Naive thymus-derived CD4-positive, alpha-beta T cell (primary cell): ENCODE measurements around the gene SMARCA2. TPM values are rescaled to one million over a fixed set of nuclear protein-coding genes. Genes with fewer than 3 reads are reported as not detected.

Source experiments
- ATAC-seq: fragments of 150-1000 bp; cut with Tn5 transposase; 2 replicates; pipeline ENCODE4 v1.10.0; 2021; ENCODE audit warnings: mild to moderate bottlenecking, moderate library complexity
- CTCF ChIA-PET: fragments of 350-600 bp; sonication (Branson Sonifier 250); formaldehyde crosslinking; loops from one replicate; lab custom pipeline; 2021; ENCODE audit warnings: antibody characterized with exemption; lab: Charles Lee
- POLR2A ChIA-PET: fragments of 350-600 bp; sonication (Branson Sonifier 250); formaldehyde crosslinking; loops from one replicate; lab custom pipeline; 2021; ENCODE audit warnings: antibody characterized with exemption, inconsistent platforms; lab: Charles Lee
- DNase-seq, 9 donors: peaks; one replicate each; pipeline versions ENCODE4 v3.0.0 to v3.0.0-alpha.2; 2020 to 2022; ENCODE audit warnings: mixed read lengths in 1 of 9
- H3K27ac ChIP-seq: one replicate; pipeline ENCODE4 v1.7.0; 2013; ENCODE audit warnings: mild to moderate bottlenecking, low read depth, low read length, moderate library complexity
- H3K27me3 ChIP-seq, 2 donors: one replicate each; pipeline ENCODE4 v1.7.0; 2013; ENCODE audit warnings: low read length in 2 of 2, mild to moderate bottlenecking in 2 of 2, moderate library complexity in 2 of 2; ENCODE audit not compliant: control insufficient read depth in 2 of 2, insufficient read depth in 2 of 2
- H3K36me3 ChIP-seq, 3 experiments: 1 replicate in 2 of 3; 2 replicates in 1 of 3; pipeline ENCODE4 v1.7.0; 2013; ENCODE audit warnings: low read length in 3 of 3, mild to moderate bottlenecking in 3 of 3, moderate library complexity in 1 of 3; ENCODE audit not compliant: insufficient read depth in 3 of 3, control insufficient read depth in 2 of 3
- H3K4me1 ChIP-seq, 2 donors: one replicate each; pipeline ENCODE4 v1.7.0; 2013; ENCODE audit warnings: low read length in 2 of 2, mild to moderate bottlenecking in 2 of 2, moderate library complexity in 1 of 2; ENCODE audit not compliant: control insufficient read depth in 2 of 2, insufficient read depth in 2 of 2
- H3K4me3 ChIP-seq: 2 replicates; pipeline ENCODE4 v1.7.0; 2013; ENCODE audit warnings: mild to moderate bottlenecking, low read length
- H3K9me3 ChIP-seq, 3 experiments: 1 replicate in 2 of 3; 2 replicates in 1 of 3; pipeline ENCODE4 v1.7.0; 2013; ENCODE audit warnings: low read length in 3 of 3; ENCODE audit not compliant: control insufficient read depth in 2 of 3
- H3K27ac Mint-ChIP-seq, 9 donors: one replicate each; pipeline ENCODE4 v1.8.0; 2020 to 2022; ENCODE audit warnings: mixed read lengths in 9 of 9, mild to moderate bottlenecking in 8 of 9, moderate library complexity in 5 of 9, inconsistent platforms in 2 of 9
- H3K27me3 Mint-ChIP-seq, 5 donors: one replicate each; pipeline ENCODE4 v1.8.0; 2021 to 2022; ENCODE audit warnings: mixed read lengths in 5 of 5, mild to moderate bottlenecking in 1 of 5
- H3K36me3 Mint-ChIP-seq, 5 donors: one replicate each; pipeline ENCODE4 v1.8.0; 2020 to 2022; ENCODE audit warnings: mixed read lengths in 5 of 5, mild to moderate bottlenecking in 3 of 5, inconsistent platforms in 1 of 5
- H3K4me1 Mint-ChIP-seq, 7 donors: one replicate each; pipeline ENCODE4 v1.8.0; 2020 to 2022; ENCODE audit warnings: mixed read lengths in 7 of 7, mild to moderate bottlenecking in 3 of 7, inconsistent platforms in 1 of 7
- H3K4me3 Mint-ChIP-seq, 10 donors: one replicate each; pipeline ENCODE4 v1.8.0; 2020 to 2022; ENCODE audit warnings: mild to moderate bottlenecking in 10 of 10, mixed read lengths in 10 of 10, moderate library complexity in 6 of 10, inconsistent platforms in 2 of 10
- H3K9me3 Mint-ChIP-seq, 11 donors: one replicate each; pipeline ENCODE4 v1.8.0; 2020 to 2022; ENCODE audit warnings: mixed read lengths in 11 of 11, mild to moderate bottlenecking in 4 of 11, inconsistent platforms in 1 of 11, moderate library complexity in 1 of 11
- intact Hi-C, 2 donors: fragments of 100-400 bp; cut with micrococcal nuclease; formaldehyde crosslinking; loops; one replicate each; pipeline ENCODE4 v1.15.1; 2023
- polyA plus RNA-seq, 2 donors: library from polyadenylated mRNA; unstranded; fragments of 300-500 nt; fragmentation: Illumina TruSeq; gene quantifications; one replicate each; pipeline ENCODE4 v1.2.3, GENCODE V29; 2021
- total RNA-seq, 6 experiments: library from RNA in 5 of 6; stranded (reverse) in 5 of 6; gene quantifications; 1 replicate in 5 of 6; 2 replicates in 1 of 6; pipeline ENCODE4 v1.2.3 and lab custom pipeline; 2021 to 2026

SMARCA2 gene
- total and polyA plus RNA-seq, 7 experiments from 2014 or later, result 37.1 to 294 (median 256) TPM

DNA sequence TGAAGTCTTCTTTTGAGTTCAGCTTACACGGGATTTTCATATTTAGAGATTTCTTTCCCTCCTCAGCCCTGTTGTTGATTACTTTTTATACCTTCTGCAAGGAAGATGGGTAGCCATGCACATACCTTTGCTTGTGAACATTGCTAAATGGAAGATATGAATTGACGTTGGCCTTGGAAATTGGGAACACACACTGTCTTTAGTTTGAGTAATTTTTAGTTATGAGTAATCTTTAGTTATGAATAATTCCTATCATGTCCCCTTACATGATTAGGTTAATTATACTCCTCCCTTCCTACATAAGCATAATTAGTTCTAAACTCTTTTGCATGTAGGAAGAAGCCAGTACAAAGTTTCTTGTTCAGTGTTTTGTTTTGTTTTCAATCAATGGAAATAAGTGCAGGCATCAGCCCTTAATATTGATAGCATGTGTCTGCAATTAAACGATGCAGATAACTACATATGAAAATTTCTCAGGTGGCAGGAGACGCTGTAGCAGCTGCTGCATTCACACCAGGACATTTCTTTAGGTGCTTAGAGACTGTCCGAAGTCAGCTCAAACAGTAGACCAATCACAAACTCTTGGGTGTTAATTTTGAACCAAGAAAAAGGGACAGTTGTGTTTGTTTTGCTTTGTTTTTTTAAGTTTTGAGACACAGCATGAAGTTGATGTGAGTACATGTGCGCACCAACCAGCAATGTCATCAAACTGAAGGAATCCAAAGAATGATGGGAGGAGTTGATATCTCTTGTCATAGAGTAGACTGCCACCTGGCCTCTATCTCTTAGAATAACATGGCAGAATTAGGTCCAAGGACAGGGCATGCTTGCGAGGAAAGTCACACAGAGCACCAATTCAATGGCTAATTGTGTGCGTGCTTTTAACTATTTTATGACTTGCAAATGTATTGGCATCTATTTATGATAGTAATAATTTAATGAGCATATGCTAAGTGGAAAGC lies 51.4 kb downstream of the SMARCA2 start:
- Mint-ChIP-seq H3K9me3 (no peaks in the 10 kb centered on the region), H3K4me1 (peaks cover 0 to 10% (median 3%) of the 10 kb centered on the region in 7 donors), H3K27ac (peak overlapping the region in 3 of 9 donors; percentile 27 to 53 (median 30)), H3K27me3 (no peaks in the 10 kb centered on the region), H3K4me3 (no peak overlapping the region), H3K36me3 (peaks cover 11 to 38% (median 18%) of the 10 kb centered on the region in 5 donors)
- Histone ChIP-seq H3K4me1 (no peaks in the 10 kb centered on the region), H3K27ac (no peak overlapping the region), H3K27me3 (no peaks in the 10 kb centered on the region), H3K9me3 (no peaks in the 10 kb centered on the region), H3K36me3 (peaks cover 4 to 41% (median 13%) of the 10 kb centered on the region in 3 experiments), H3K4me3 (no peak overlapping the region)
- intact Hi-C loops, result loop anchor here (1.0 to 2.0 kb wide), 5 partner anchors 12 to 358 kb away; no protein-coding TSS in a partner anchor
- ATAC-seq (peak; percentile 67), DNase-seq (peak in 6 of 9 donors; percentile 21 to 52 (median 32))
- CTCF ChIA-PET, result interaction anchor here (0.6 to 1.5 kb wide), 5 partner anchors 10 to 295 kb away, joined by 3 to 4 read pairs (median 3); no protein-coding TSS in a partner anchor
- POLR2A ChIA-PET, result interaction anchor here (0.6 kb wide), 1 partner anchor 13 kb away, joined by 3 read pairs; no protein-coding TSS in a partner anchor

DNA sequence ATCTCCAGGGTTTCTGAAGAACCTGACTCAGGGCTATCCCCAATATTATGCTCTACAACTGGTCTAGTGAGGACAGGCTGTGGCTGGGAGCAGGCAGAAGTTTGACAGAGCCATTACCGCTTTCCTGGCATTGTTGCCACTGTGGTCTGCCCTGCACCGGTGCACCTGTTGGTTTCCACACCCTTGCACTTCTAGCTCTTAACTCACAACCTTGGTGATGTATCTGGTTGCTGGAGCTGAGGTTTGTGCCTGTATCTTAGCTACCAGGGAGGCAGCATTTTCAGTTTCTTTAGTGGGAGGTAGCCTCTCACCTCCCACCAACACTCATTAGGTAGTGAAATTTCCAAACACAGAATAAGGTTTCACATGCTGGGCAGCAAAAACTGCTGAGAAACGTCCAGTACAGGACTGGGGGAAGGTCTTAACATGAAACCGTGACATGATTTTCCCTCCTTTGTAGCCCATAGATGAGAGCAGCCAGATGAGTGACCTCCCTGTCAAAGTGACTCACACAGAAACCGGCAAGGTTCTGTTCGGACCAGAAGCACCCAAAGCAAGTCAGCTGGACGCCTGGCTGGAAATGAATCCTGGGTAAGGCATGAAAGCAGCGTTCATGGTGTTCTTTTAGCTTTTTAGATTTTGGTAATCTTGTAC lies 57.7 kb downstream of the SMARCA2 start:
- no peaks in the 10 kb centered on the region for H3K9me3 ChIP-seq
- Mint-ChIP-seq H3K36me3 (peaks cover 24 to 73% (median 38%) of the 10 kb centered on the region in 5 donors), H3K4me1 (peaks cover 0 to 15% (median 0%) of the 10 kb centered on the region in 7 donors), H3K27ac (peak overlapping the region in 5 of 9 donors; percentile 24 to 66 (median 38)), H3K27me3 (no peaks in the 10 kb centered on the region), H3K9me3 (no peaks in the 10 kb centered on the region), H3K4me3 (no peak overlapping the region)
- ATAC-seq (no peak), DNase-seq (no peak)
- intact Hi-C loops, result no loop called here
- H3K4me3 ChIP-seq, result no peak overlapping the region
- ChIA-PET POLR2A (no interaction called here), CTCF (interaction anchor here (0.6 kb wide), 1 partner anchor 15 kb away, joined by 3 read pairs; no protein-coding TSS in a partner anchor)
- H3K36me3 ChIP-seq, result peaks cover 19 to 82% (median 32%) of the 10 kb centered on the region in 3 experiments
- no peak overlapping the region for H3K27ac ChIP-seq
- no peaks in the 10 kb centered on the region for H3K4me1 ChIP-seq
- H3K27me3 ChIP-seq, result no peaks in the 10 kb centered on the region

DNA sequence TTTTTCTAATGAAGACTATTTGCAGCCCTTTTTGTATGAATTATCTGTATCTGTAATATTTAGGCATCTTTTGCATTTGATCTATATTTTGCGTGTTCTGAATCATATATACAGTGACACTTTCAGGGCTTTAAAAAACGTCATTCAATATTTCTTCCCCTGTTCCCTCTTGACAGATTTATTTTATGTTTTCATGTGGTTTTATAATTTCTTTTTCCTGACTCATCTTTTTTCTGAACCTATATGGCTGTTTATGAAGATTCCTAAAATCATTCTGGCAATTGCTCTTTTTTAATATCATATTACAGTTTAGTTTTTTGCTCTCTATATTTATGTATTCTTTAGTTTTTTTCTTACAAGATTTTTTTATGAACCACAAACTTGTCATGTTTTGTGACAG lies 67.6 kb downstream of the SMARCA2 start:
- no peaks in the 10 kb centered on the region for H3K27me3 Mint-ChIP-seq
- peaks cover 24 to 75% (median 48%) of the 10 kb centered on the region in 5 donors for H3K36me3 Mint-ChIP-seq
- no peak overlapping the region for H3K4me3 ChIP-seq
- H3K27me3 ChIP-seq, result no peaks in the 10 kb centered on the region
- peaks cover 8 to 92% (median 20%) of the 10 kb centered on the region in 3 experiments for H3K36me3 ChIP-seq
- ATAC-seq (no peak), DNase-seq (no peak)
- no peaks in the 10 kb centered on the region for H3K9me3 Mint-ChIP-seq
- intact Hi-C loops, result loop anchor here in 1 of 2 donors (10.0 kb wide), 1 partner anchor 778 kb away; no protein-coding TSS in a partner anchor
- H3K4me1 ChIP-seq, result no peaks in the 10 kb centered on the region
- H3K27ac Mint-ChIP-seq, result peak overlapping the region in 4 of 9 donors; percentile 11 to 68 (median 48)
- no peaks in the 10 kb centered on the region for H3K9me3 ChIP-seq
- CTCF ChIA-PET, result no interaction called here
- no peak overlapping the region for H3K27ac ChIP-seq
- POLR2A ChIA-PET, result no interaction called here
- peaks cover 0 to 14% (median 3%) of the 10 kb centered on the region in 7 donors for H3K4me1 Mint-ChIP-seq
- no peak overlapping the region for H3K4me3 Mint-ChIP-seq

DNA sequence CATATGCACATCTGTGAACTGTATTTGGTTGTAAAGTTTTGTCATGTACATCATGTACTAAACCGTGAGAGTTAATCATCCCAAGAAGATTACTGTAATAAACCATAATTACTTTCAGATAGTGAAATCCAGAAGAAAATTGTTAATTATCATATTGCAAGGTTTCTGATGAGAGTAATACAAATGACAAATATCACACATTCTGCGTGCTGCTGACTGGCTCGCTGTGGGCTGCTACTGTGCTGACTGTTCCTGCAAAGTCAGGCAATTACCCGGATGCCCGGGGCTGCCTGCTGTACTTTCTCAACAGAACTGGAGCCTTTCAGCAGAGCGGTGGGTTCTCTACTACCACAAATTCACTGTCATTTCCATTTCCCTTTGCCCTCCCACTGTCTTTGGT lies 68.3 kb downstream of the SMARCA2 start:
- H3K27me3 Mint-ChIP-seq, result no peaks in the 10 kb centered on the region
- H3K27ac Mint-ChIP-seq, result peak overlapping the region in 4 of 9 donors; percentile 4 to 54 (median 38)
- no peaks in the 10 kb centered on the region for H3K9me3 ChIP-seq
- ATAC-seq, result no peak
- no peak for DNase-seq
- no peak overlapping the region for H3K27ac ChIP-seq
- no peaks in the 10 kb centered on the region for H3K27me3 ChIP-seq
- intact Hi-C loops, result loop anchor here in 1 of 2 donors (10.0 kb wide), 1 partner anchor 779 kb away; no protein-coding TSS in a partner anchor
- H3K36me3 ChIP-seq, result peaks cover 7 to 85% (median 25%) of the 10 kb centered on the region in 3 experiments
- peaks cover 0 to 16% (median 5%) of the 10 kb centered on the region in 7 donors for H3K4me1 Mint-ChIP-seq
- no peak overlapping the region for H3K4me3 ChIP-seq
- H3K9me3 Mint-ChIP-seq, result no peaks in the 10 kb centered on the region
- H3K4me3 Mint-ChIP-seq, result no peak overlapping the region
- peaks cover 29 to 79% (median 54%) of the 10 kb centered on the region in 5 donors for H3K36me3 Mint-ChIP-seq
- CTCF ChIA-PET, result no interaction called here
- POLR2A ChIA-PET, result no interaction called here
- no peaks in the 10 kb centered on the region for H3K4me1 ChIP-seq

DNA sequence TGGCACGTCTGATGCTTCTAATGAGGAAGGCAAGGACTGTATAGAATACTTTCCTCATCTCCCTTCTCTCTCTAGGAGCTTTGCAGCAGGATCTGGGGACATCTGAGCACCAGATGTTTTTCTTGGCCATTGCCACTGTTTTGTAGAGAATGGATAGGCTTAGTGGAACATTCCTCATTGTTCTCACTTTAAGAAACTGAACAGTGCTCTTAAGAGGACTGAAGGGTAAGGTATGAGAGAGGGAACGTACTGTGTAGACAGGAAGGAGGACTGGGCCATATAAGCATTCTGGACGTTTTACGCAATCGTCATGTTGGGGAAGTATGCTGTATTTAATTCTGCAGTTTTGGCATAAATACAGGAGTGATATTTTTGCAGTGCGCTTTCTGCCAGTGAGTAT lies 70.6 kb downstream of the SMARCA2 start:
- Histone ChIP-seq H3K27ac (no peak overlapping the region), H3K27me3 (no peaks in the 10 kb centered on the region), H3K36me3 (peaks cover 14 to 81% (median 21%) of the 10 kb centered on the region in 3 experiments), H3K9me3 (no peaks in the 10 kb centered on the region), H3K4me1 (no peaks in the 10 kb centered on the region), H3K4me3 (no peak overlapping the region)
- Mint-ChIP-seq H3K36me3 (peaks cover 18 to 77% (median 42%) of the 10 kb centered on the region in 5 donors), H3K27ac (peak overlapping the region in 1 of 9 donors; percentile 21), H3K27me3 (no peaks in the 10 kb centered on the region), H3K4me1 (peaks cover 0 to 10% (median 5%) of the 10 kb centered on the region in 7 donors), H3K4me3 (no peak overlapping the region), H3K9me3 (no peaks in the 10 kb centered on the region)
- DNase-seq (no peak), ATAC-seq (no peak)
- intact Hi-C loops, result loop anchor here (2.0 to 10.0 kb wide), 7 partner anchors 31 to 1193 kb away; partner anchors contain the start of gene SMARCA2 (in 1 of the 2)
- CTCF ChIA-PET, result interaction anchor here (0.6 to 1.3 kb wide), 6 partner anchors 23 to 376 kb away, joined by 3 to 5 read pairs (median 3); no protein-coding TSS in a partner anchor
- POLR2A ChIA-PET, result no interaction called here

DNA sequence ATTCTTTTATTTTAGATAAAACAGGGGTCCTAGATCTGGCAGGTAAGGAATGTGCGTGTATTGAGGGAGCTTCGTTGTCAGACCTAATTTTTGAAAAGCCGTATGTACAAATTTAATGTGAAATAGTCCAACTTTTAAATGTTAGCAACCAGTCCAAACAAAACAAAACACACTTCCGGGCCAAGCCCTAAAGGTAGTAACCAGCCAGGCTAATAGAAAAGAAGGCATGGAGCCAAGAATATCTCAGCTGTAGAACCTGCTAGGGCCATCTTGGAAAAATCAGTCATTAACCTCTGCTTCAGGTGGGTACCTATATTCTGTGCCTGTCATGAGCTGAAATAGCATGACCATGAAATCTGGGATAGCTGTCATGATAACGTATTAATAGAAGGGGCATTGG lies 71.0 kb downstream of the SMARCA2 start:
- H3K36me3 Mint-ChIP-seq, result peaks cover 18 to 80% (median 43%) of the 10 kb centered on the region in 5 donors
- no peaks in the 10 kb centered on the region for H3K9me3 Mint-ChIP-seq
- no peaks in the 10 kb centered on the region for H3K27me3 ChIP-seq
- H3K4me1 Mint-ChIP-seq, result peaks cover 0 to 11% (median 6%) of the 10 kb centered on the region in 7 donors
- ATAC-seq, result no peak
- peaks cover 18 to 81% (median 21%) of the 10 kb centered on the region in 3 experiments for H3K36me3 ChIP-seq
- H3K27me3 Mint-ChIP-seq, result no peaks in the 10 kb centered on the region
- no peak overlapping the region for H3K4me3 Mint-ChIP-seq
- intact Hi-C loops, result loop anchor here (2.0 to 10.0 kb wide), 7 partner anchors 31 to 1194 kb away; partner anchors contain the start of gene SMARCA2 (in 1 of the 2)
- DNase-seq, result no peak
- CTCF ChIA-PET, result interaction anchor here (0.6 to 1.6 kb wide), 4 partner anchors 69 to 376 kb away, joined by 3 to 5 read pairs (median 4); no protein-coding TSS in a partner anchor
- peak overlapping the region in 2 of 9 donors; percentile 3 to 21 for H3K27ac Mint-ChIP-seq
- H3K4me3 ChIP-seq, result no peak overlapping the region
- POLR2A ChIA-PET, result no interaction called here
- H3K4me1 ChIP-seq, result no peaks in the 10 kb centered on the region
- H3K27ac ChIP-seq, result no peak overlapping the region
- no peaks in the 10 kb centered on the region for H3K9me3 ChIP-seq
